Lower leg skin (tissue), 4 donors: ENCODE measurements around the gene CACNA1A. TPM values are rescaled to one million over a fixed set of nuclear protein-coding genes. Genes with fewer than 3 reads are reported as not detected.

Experiments used
- DNase-seq, 2 donors: peaks; one replicate each; pipeline ENCODE4 v3.0.0-alpha.2; 2019; ENCODE audit warnings: low spot score in 2 of 2
- H3K4me3 ChIP-seq: fragments of 200-600 bp; sonication (generic); 2 replicates; pipeline ENCODE4 v1.5.1; 2017; ENCODE audit warnings: mild to moderate bottlenecking, low read depth; ENCODE audit not compliant: poor library complexity, severe bottlenecking
- CTCF ChIP-seq, 3 donors: fragments of 450-650 bp; IDR thresholded peaks; one replicate each; pipeline ENCODE4 v1.5.1; 2016; ENCODE audit warnings: antibody characterized with exemption in 3 of 3, mild to moderate bottlenecking in 3 of 3, moderate library complexity in 2 of 3
- POLR2A ChIP-seq, 2 donors: fragments of 450-650 bp; IDR thresholded peaks; one replicate each; pipeline ENCODE4 v1.6.1; 2016 to 2017; ENCODE audit warnings: antibody characterized with exemption in 2 of 2, mild to moderate bottlenecking in 1 of 2, moderate library complexity in 1 of 2
- WGBS, 2 donors: methylation state at CpG; one replicate each; pipeline ENCODE4 v1.1.5; 2018; 5-methylcytosine and 5-hydroxymethylcytosine counted together
- intact Hi-C: fragments of 100-400 bp; cut with DNase I; formaldehyde crosslinking; loops from one replicate; pipeline ENCODE4 v1.15.0; 2023; ENCODE audit warnings: low total_unique reads
- total RNA-seq, 4 donors: library from RNA; depleted of rRNA; stranded (reverse); fragments of >200 nt; gene quantifications; one replicate each; pipeline ENCODE4 v1.1.0, GENCODE V29; 2016

CACNA1A gene
- total RNA-seq, 4 donors from 2014 or later: 0.16 to 0.46 (median 0.22) TPM; not detected in 1

- intact Hi-C loops: no loop called here
- no peak overlapping the region for H3K4me3 ChIP-seq
- DNase-seq: no peak
- 57 to 76% methylated on average over 3 of the region's 3 CpGs for WGBS, 2 donors
- TF ChIP-seq POLR2A (IDR thresholded peaks at IDR 0.05) (no peak), CTCF (IDR thresholded peaks at IDR 0.05) (no peak)
Measured at GRCh38 chr19:13314761-13315160, 191.5 kb downstream of the CACNA1A start.

- DNase-seq: no peak
- H3K4me3 ChIP-seq: no peak overlapping the region
- WGBS, 2 donors: 74 to 79% methylated on average over 2 of the region's 2 CpGs
- intact Hi-C loops: no loop called here
- no peak for TF ChIP-seq POLR2A (IDR thresholded peaks at IDR 0.05)
- TF ChIP-seq CTCF (IDR thresholded peaks at IDR 0.05): no peak
Measured at GRCh38 chr19:13313875-13314274, 192.4 kb downstream of the CACNA1A start.

- TF ChIP-seq POLR2A (IDR thresholded peaks at IDR 0.05) (no peak), CTCF (IDR thresholded peaks at IDR 0.05) (no peak)
- no peak overlapping the region for H3K4me3 ChIP-seq
- WGBS, 2 donors: 76 to 78% methylated on average over 8 of the region's 8 CpGs
- DNase-seq: no peak
- intact Hi-C loops: no loop called here
Measured at GRCh38 chr19:13309864-13310263, 196.4 kb downstream of the CACNA1A start.

- 65 to 70% methylated on average over 23 to 24 of the region's 24 CpGs for WGBS, 2 donors
- TF ChIP-seq CTCF (IDR thresholded peaks at IDR 0.05) (no peak), POLR2A (IDR thresholded peaks at IDR 0.05) (no peak)
- intact Hi-C loops: no loop called here
- DNase-seq: no peak
- H3K4me3 ChIP-seq: no peak overlapping the region
Measured at GRCh38 chr19:13303381-13304129, 202.7 kb downstream of the CACNA1A start.

- intact Hi-C loops: no loop called here
- H3K4me3 ChIP-seq: no peak overlapping the region
- no peak for DNase-seq
- TF ChIP-seq POLR2A (IDR thresholded peaks at IDR 0.05) (no peak), CTCF (IDR thresholded peaks at IDR 0.05) (no peak)
- 24 to 27% methylated on average over 11 of the region's 12 CpGs for WGBS, 2 donors
Measured at GRCh38 chr19:13302526-13303270, 203.6 kb downstream of the CACNA1A start.
